GM19023 (cell line): ENCODE results near the gene AGO3.

Experiments used
- ATAC-seq: cut with Tn5 transposase; IDR thresholded peaks from one replicate; pipeline ENCODE4 v1.9.1; 2021; ENCODE audit warnings: mild to moderate bottlenecking, moderate library complexity; ENCODE audit not compliant: unreplicated experiment

Gene AGO3

DNA sequence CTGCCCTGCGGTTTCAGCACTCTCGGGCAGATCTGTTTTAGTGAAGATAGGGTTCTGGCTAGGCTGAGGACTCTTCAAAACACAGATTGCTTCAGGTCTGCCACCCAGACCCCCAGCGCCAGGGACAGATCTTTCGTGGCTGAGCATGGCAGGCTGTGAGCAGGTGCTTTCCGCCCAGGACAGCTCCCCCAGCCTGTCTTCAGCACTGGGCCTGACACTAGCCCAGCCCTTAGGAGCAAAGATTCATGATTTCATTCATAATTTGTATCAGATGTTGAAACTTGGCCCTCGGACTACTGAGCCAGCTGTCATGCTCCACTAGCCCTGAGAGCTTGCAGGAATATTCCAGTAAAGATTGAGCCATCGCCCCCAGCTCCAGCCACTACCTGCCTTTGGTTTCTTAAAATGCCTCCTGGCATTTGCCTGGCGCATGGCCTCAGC, 163.7 kb downstream of the AGO3 start:
- no peak for ATAC-seq

DNA sequence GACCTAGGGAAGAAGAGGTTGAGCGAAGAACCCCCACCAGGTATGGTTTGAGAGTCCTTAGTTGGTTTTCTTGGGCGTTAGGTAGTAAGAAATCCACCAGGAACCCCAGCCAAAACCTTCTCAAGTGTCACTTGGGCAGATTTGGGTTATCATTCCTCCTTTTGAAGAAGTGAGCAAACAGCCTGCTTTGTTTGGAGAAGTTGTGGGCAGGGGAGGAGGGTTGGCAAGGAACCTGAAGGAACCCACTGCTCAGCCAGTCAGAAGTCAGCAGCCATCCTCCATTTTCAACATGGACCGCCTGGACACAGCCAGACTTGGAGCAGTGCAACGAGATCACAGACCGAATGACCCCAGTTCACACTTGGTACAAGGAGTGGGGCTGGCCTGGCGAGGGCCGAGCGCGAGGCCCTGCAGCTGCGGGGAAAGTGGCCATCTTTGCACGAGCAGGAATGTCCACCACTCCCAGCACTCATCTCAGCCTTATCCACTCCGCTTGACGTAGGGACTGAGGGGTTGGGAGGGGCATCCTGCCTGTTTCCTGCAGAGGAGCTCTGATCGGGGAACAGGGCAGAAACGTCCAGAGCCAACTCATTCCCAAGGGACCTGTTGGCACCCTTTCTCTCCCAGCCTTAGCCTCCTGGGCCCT, 165.0 kb downstream of the AGO3 start:
- no peak for ATAC-seq

GRCh38 chr1:36096500-36097432, 165.9 kb downstream of the AGO3 start:
- ATAC-seq: no peak

DNA sequence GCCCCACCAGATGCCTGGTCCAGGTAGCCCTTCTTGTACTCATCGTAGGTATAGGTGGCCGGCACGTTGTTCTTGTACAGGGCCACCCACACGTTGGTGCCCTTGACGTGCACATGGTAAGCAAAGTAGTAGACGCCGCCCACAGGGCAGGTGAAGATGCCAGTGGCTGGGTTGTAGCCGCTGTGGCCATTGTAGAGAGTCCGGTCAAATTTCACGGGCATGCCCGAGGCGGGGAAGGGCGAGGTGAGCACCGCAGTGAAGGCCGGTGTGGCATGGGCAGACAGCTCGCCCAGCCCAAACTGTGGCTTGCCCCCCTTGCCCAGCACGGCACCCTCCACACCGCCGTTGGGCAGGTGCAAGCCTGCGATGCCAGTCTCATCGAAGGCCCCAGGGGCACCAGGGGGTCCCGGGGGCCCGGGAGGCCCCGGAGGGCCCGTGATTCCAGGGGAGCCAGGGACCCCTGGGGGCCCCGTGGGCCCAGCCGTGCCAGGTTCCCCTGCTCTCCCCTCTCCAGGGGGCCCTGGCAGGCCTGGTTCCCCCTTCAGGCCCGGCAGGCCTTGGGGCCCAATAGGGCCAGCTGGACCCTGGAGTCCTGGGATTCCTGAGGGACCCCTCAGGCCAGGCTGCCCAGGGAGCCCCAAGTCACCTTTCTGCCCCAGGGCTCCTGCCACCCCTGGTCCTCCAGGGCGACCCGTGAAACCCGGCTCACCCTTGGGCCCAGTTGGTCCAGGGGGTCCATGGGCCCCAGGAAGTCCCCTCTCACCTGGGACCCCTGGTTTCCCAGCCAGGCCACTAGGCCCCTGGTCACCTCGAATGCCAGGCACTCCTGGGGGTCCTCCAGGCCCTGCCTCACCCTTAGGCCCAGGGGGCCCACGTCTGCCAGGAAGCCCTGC, 167.0 kb downstream of the AGO3 start:
- ATAC-seq: no peak

DNA sequence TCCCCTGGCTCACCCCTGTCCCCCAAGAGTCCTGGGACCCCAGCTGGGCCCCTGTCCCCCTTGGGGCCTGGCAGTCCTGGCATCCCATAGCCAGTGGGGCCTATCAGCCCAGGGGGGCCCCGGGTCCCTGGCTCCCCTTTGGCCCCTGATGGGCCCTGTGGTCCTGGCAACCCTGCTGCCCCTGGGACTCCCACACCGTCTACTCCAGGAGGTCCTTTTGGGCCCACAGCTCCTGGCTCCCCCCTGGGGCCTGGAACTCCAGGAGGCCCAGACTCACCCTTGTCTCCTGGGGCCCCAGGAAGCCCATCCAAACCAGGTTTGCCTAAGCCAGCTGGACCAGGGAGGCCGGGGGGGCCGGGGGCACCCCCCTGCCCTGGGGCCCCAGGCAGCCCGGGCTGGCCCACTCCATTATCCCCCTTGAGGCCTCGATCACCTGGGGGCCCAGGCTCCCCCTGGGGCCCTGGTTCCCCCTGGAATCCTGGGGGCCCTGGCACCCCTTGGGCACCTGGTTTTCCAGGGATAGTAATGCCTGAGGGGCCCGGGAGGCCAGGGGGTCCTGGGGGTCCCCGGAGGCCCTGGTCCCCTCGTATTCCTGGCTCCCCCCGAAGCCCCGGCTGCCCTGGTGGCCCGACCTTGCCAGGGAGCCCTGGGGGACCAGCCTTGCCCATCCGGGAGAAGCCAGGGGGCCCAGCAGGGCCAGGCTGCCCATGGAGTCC, 167.9 kb downstream of the AGO3 start:
- no peak for ATAC-seq

- no peak for ATAC-seq
These were observed 168.9 kb downstream of the AGO3 start for GRCh38 chr1:36099681-36100341.

- ATAC-seq: no peak
These were observed 169.5 kb downstream of the AGO3 start for GRCh38 chr1:36100376-36100775.

DNA sequence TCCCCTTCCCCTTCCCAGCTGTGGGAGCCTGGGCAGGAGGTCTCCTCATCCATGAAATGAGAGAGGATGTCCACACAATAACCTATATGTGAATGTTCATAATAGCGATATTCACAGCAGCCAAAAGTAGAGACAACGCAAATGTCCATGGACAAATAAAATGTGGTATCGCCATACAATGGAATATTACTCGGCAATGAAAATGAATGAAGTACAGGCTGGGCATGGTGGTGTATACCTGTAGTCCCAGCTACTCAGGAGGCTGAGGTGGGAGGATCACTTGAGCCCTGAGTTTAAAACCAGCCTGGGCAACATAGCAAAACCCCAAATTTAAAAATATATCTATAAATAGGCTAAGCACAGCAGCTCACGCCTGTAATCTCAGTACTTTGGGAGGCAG, 170.6 kb downstream of the AGO3 start:
- ATAC-seq: no peak

GRCh38 chr1:36106269-36106668, 175.4 kb downstream of the AGO3 start:
- no peak for ATAC-seq

- no peak for ATAC-seq
These were observed 176.5 kb downstream of the AGO3 start for GRCh38 chr1:36107394-36107793.

- no peak for ATAC-seq
These were observed 177.4 kb downstream of the AGO3 start for GRCh38 chr1:36108314-36108713.

DNA sequence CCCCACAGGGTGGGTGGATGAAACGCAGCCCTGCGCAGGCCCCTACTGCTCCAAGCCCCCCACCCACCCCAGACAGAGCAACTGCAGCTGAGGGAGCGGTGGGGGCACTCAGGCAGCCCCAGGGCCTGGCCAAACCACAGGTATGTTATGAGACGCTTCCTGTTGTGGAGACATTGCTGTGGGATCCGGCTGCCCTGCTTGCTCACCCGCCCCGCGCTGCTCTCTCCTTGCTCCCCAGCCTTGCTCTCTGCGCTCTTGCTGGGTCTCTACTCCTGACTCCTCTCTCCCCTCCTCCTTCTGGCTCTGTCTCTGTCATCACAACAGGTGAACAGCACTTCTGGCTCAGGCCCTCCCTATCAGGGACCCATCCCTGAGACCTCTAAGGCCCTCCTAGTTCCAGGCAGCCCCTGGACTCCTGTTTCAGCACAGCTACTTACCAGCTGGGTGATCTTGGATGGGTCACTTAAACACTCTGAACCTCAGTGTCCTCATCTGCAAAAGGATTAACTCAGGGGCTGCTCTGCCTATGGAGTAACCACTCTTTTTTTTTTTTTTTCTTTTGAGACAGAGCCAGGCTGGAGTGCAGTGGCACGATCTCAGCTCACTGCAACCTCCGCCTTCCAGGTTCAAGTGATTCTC, 178.3 kb downstream of the AGO3 start:
- ATAC-seq: no peak

DNA sequence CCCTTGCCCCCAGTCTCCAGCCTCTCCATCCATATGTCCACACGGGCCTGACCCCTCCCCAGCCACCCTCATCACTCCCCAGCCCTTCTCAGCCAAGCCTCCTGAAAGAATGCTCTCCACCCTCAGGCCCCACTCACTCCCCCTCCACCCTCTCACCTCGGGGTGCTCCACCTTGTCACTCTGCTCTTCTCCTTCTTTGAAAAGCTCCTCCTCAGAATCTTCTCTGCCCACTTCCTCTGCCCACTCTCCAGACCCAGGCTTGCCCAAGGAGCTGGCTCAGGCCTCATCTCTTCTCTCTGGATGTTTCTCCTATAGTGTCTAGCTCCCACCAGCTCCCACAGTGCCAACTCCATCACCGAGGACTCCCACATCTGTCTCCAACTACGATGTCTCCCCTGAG, 180.2 kb downstream of the AGO3 start:
- ATAC-seq: no peak

GRCh38 chr1:36112823-36113222, 181.9 kb downstream of the AGO3 start:
- no peak for ATAC-seq

- no peak for ATAC-seq
These were observed 183.5 kb downstream of the AGO3 start for GRCh38 chr1:36114371-36114770.

DNA sequence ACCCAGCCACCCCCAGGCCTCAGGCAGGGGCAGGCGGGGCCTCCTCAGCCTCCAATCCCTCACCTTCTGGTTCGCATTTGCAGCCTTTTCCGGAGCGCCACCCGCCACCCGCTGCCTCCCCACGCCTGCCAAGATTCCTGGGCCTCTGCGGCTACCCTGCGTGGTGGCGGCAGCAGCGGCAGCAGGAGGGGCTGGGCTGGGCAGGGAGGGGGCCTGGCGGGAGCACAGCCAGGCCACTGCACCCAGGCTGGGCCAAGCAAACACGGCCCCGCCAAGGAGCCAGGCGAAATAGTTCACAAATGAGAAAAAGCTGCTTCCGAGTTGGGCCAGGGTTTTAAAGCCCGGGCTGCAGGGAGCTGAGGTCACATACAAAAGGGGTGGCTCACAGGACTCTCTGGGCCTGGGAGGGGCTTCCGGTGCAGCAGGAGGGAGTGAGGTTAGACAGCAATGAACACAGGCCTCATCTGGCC, 184.3 kb downstream of the AGO3 start:
- ATAC-seq: no peak

GRCh38 chr1:36115931-36116330, 185.0 kb downstream of the AGO3 start:
- ATAC-seq: no peak

DNA sequence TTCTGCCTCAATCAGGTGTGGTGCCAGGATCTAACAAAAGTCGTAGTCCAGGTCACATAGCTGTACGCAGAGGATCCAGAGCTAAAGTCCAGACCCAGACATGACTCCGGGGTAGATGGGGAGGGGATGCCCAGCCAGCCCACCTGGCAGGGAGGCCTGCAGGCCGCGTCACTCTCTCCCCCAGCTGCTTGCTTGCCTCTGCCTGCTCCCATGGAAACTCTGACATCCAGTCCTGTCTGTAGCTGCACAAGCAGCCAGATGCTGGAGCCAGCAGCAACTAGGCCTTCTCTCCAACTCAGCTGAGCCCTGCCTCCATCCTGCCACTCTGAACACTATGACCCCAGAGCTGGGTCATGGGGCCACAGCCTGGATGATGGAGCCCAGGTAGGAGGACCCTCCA, 186.0 kb downstream of the AGO3 start:
- no peak for ATAC-seq

- ATAC-seq: no peak
These were observed 187.7 kb downstream of the AGO3 start for GRCh38 chr1:36118447-36119204.
